ENCODE measurements around the gene FMN2. TPM values are rescaled to one million over a fixed set of nuclear protein-coding genes. Genes with fewer than 3 reads are reported as not detected.

FMN2 gene
- total RNA-seq, 1 donor from 2014 or later, result 1.7 TPM

GRCh38 chr1:240309769-240310168 lies 218.1 kb downstream of the FMN2 start:
- Mint-ChIP-seq H3K36me3 (peaks cover 5% of the 10 kb centered on the region), H3K4me1 (peaks cover 5% of the 10 kb centered on the region), H3K27me3 (ENCODE audit: insufficient read depth, low read depth) (no peaks in the 10 kb centered on the region), H3K27ac (no peak overlapping the region), H3K9me3 (peaks cover 3% of the 10 kb centered on the region), H3K4me3 (no peak overlapping the region)
- DNase-seq (ENCODE audit: low spot score), result no peak
- no peaks in the 10 kb centered on the region for H4K20me1 ChIP-seq (ENCODE audit: low read depth)
- no peak overlapping the region for H2AFZ ChIP-seq (replicated peaks)
- no peak overlapping the region for H3K4me2 ChIP-seq
- peaks cover 7% of the 10 kb centered on the region for H3K4me1 ChIP-seq
- H3K36me3 ChIP-seq, result no peaks in the 10 kb centered on the region
- no peaks in the 10 kb centered on the region for H3K9me3 ChIP-seq (ENCODE audit: low read depth)
- H3F3A ChIP-seq (ENCODE audit: low read depth), result no peaks in the 10 kb centered on the region
- H3K4me3 ChIP-seq, result no peak overlapping the region
- no peaks in the 10 kb centered on the region for H3K27me3 ChIP-seq
- H3K9ac ChIP-seq, result no peak overlapping the region
- H3K27ac ChIP-seq, result no peak overlapping the region
- TF ChIP-seq EZH2phosphoT487 (IDR thresholded peaks at IDR 0.05) (no peak), EZH2 (IDR thresholded peaks at IDR 0.05) (no peak)
- TF ChIP-seq, protein P1, sequence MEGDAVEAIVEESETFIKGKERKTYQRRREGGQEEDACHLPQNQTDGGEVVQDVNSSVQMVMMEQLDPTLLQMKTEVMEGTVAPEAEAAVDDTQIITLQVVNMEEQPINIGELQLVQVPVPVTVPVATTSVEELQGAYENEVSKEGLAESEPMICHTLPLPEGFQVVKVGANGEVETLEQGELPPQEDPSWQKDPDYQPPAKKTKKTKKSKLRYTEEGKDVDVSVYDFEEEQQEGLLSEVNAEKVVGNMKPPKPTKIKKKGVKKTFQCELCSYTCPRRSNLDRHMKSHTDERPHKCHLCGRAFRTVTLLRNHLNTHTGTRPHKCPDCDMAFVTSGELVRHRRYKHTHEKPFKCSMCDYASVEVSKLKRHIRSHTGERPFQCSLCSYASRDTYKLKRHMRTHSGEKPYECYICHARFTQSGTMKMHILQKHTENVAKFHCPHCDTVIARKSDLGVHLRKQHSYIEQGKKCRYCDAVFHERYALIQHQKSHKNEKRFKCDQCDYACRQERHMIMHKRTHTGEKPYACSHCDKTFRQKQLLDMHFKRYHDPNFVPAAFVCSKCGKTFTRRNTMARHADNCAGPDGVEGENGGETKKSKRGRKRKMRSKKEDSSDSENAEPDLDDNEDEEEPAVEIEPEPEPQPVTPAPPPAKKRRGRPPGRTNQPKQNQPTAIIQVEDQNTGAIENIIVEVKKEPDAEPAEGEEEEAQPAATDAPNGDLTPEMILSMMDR (IDR thresholded peaks at IDR 0.05), result no peak
- no peaks in the 10 kb centered on the region for H3K79me2 ChIP-seq (ENCODE audit: low read depth)

DNA sequence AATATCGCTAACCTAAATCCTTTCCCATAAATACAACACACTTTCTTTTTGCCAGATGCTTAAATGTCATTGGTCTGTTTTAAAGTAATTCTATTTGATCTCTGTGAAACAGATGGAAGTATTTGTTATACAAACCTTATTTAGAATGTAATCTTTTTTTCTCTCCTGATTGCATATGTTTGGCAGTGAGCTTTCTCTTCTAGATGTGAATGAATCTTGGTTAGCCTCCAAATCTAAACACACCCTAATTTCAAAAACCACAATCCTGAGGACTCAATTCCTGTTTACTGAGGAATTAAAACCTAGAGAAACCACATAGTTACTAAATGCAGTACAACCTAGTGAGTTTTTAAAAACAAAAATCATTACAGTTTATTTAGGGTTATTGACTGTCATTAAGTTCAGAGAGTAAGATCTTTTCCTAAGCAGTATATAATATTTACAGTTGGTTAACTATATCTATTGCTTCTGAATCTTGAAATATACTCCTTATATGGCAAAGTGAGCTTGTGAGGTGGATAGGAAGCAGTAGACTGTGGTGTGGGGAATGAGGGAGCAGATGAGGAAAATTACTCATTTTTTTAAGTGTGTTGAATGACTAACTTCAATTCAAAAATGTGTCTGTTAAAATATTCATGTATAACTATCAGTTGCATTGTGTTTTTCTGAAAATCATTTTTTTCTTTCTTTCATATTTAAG lies 218.7 kb downstream of the FMN2 start:
- Histone ChIP-seq H3K27me3 (no peaks in the 10 kb centered on the region), H3K79me2 (ENCODE audit: low read depth) (no peaks in the 10 kb centered on the region), H4K20me1 (ENCODE audit: low read depth) (no peaks in the 10 kb centered on the region), H3K4me1 (peaks cover 3% of the 10 kb centered on the region), H3F3A (ENCODE audit: low read depth) (no peaks in the 10 kb centered on the region), H3K4me2 (no peak overlapping the region), H3K4me3 (no peak overlapping the region), H3K27ac (no peak overlapping the region), H3K9ac (no peak overlapping the region), H3K9me3 (ENCODE audit: low read depth) (no peaks in the 10 kb centered on the region), H3K36me3 (no peaks in the 10 kb centered on the region), H2AFZ (replicated peaks) (no peak overlapping the region)
- H3K27me3 Mint-ChIP-seq (ENCODE audit: insufficient read depth, low read depth), result no peaks in the 10 kb centered on the region
- peaks cover 5% of the 10 kb centered on the region for H3K36me3 Mint-ChIP-seq
- peaks cover 5% of the 10 kb centered on the region for H3K4me1 Mint-ChIP-seq
- TF ChIP-seq EZH2phosphoT487 (IDR thresholded peaks at IDR 0.05) (no peak), EZH2 (IDR thresholded peaks at IDR 0.05) (no peak)
- TF ChIP-seq, protein P1 (IDR thresholded peaks at IDR 0.05), result no peak
- H3K27ac Mint-ChIP-seq, result no peak overlapping the region
- H3K4me3 Mint-ChIP-seq, result no peak overlapping the region
- H3K9me3 Mint-ChIP-seq, result peaks cover 3% of the 10 kb centered on the region
- no peak for DNase-seq (ENCODE audit: low spot score)

DNA sequence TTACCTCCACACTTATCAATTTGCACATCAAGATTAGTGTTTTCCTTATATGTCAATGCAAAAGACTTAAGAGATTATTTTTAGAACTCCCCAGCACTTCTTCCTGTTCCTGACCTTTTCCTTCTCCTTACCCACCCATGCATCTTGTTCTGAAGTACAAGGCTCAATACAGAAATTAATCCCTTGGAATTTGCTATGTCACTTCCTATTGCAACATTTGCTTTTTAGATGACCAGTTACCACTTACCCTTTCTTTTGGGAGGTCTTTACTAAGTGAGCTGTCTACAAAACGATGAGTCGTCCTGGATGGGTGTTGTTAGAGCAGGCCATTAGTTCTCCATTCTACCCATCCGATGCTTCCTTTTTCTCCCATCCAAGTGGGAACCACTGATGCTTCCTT lies 221.2 kb downstream of the FMN2 start:
- Mint-ChIP-seq H3K27ac (no peak overlapping the region), H3K4me3 (no peak overlapping the region), H3K36me3 (peaks cover 5% of the 10 kb centered on the region), H3K4me1 (peaks cover 5% of the 10 kb centered on the region), H3K27me3 (ENCODE audit: insufficient read depth, low read depth) (no peaks in the 10 kb centered on the region), H3K9me3 (no peaks in the 10 kb centered on the region)
- Histone ChIP-seq H3K36me3 (no peaks in the 10 kb centered on the region), H3K4me1 (peaks cover 3% of the 10 kb centered on the region), H3K27ac (no peak overlapping the region), H3K4me2 (no peak overlapping the region), H4K20me1 (ENCODE audit: low read depth) (no peaks in the 10 kb centered on the region), H3F3A (ENCODE audit: low read depth) (no peaks in the 10 kb centered on the region), H3K27me3 (no peaks in the 10 kb centered on the region), H3K79me2 (ENCODE audit: low read depth) (no peaks in the 10 kb centered on the region), H2AFZ (replicated peaks) (no peak overlapping the region), H3K9ac (no peak overlapping the region), H3K9me3 (ENCODE audit: low read depth) (no peaks in the 10 kb centered on the region), H3K4me3 (no peak overlapping the region)
- TF ChIP-seq, protein P1 (IDR thresholded peaks at IDR 0.05), result no peak
- TF ChIP-seq EZH2phosphoT487 (IDR thresholded peaks at IDR 0.05) (no peak), EZH2 (IDR thresholded peaks at IDR 0.05) (no peak)
- DNase-seq (ENCODE audit: low spot score), result no peak
